GM12878 (cell line): Measurements from ENCODE around the gene RNF149. TPM values are rescaled to one million over a fixed set of nuclear protein-coding genes. Genes with fewer than 3 reads are reported as not detected.

Source experiments
- ATAC-seq: fragments of 200-7000 bp; cut with Tn5 transposase; 3 replicates; pipeline ENCODE4 v1.9.1; 2020; ENCODE audit warnings: mild to moderate bottlenecking, moderate library complexity
- BruUV-seq: library from RNA; stranded (reverse); fragments of 400-500 nt; replicated peaks from 2 replicates; lab custom pipeline; 2021; lab: Mats Ljungman, UMichigan
- CTCF ChIA-PET: fragments of 300-600 bp; sonication (Branson Sonifier 250); formaldehyde crosslinking; extraction: SDS; loops from one replicate; lab custom pipeline; 2021; ENCODE audit warnings: inconsistent platforms; lab: Yijun Ruan, JAX
- POLR2A ChIA-PET: fragments of 350-600 bp; formaldehyde crosslinking; extraction: SDS; loops from one replicate; lab custom pipeline; 2021; ENCODE audit warnings: inconsistent platforms; lab: Charles Lee
- RAD21 ChIA-PET: fragments of 300-600 bp; sonication (Branson Sonifier 250); formaldehyde crosslinking; loops from one replicate; lab custom pipeline; 2023; ENCODE audit warnings: antibody characterized with exemption; ENCODE audit not compliant: unreplicated experiment; lab: Charles Lee
- SMC1A ChIA-PET: fragments of 300-600 bp; sonication (Branson Sonifier 250); formaldehyde crosslinking; loops from one replicate; lab custom pipeline; 2023; ENCODE audit not compliant: unreplicated experiment, uncharacterized antibody; lab: Charles Lee
- DNase-seq: peaks from one replicate; pipeline ENCODE4 v3.0.0-alpha.2; 2011; ENCODE audit warnings: low read depth, low spot score
- FAIRE-seq: peaks from 3 replicates; lab custom pipeline; 2011; peaks lifted over from hg19 to GRCh38; lab: Jason Lieb, UNC
- H2AFZ ChIP-seq: 2 replicates; pipeline ENCODE4 v1.6.0; 2011; ENCODE audit warnings: low read depth, low read length, control low read depth; ENCODE audit not compliant: control insufficient read depth
- H3K27ac ChIP-seq: 2 replicates; pipeline ENCODE4 v1.5.1; 2011; ENCODE audit warnings: control low read depth; ENCODE audit not compliant: control insufficient read depth, insufficient read depth
- H3K27me3 ChIP-seq, 2 experiments: replicated peaks in 1 of 2; 2 replicates each; pipeline versions ENCODE4 v1.6.0 to v1.6.1; 2011; ENCODE audit warnings: low read length in 1 of 2; ENCODE audit not compliant: control insufficient read depth in 2 of 2, insufficient read depth in 2 of 2
- H3K36me3 ChIP-seq, 2 experiments: 2 replicates each; pipeline ENCODE4 v1.5.1; 2011; ENCODE audit warnings: low read length in 1 of 2; ENCODE audit not compliant: control insufficient read depth in 2 of 2, insufficient read depth in 2 of 2
- H3K4me1 ChIP-seq: 2 replicates; pipeline ENCODE4 v1.6.1; 2011; ENCODE audit warnings: mild to moderate bottlenecking, low read length, moderate library complexity, mixed read lengths; ENCODE audit not compliant: control insufficient read depth, insufficient read depth
- H3K4me2 ChIP-seq: 2 replicates; pipeline ENCODE4 v1.6.0; 2011; ENCODE audit warnings: control low read depth; ENCODE audit not compliant: control insufficient read depth, insufficient read depth
- H3K4me3 ChIP-seq: fragments of 200-600 bp; sonication (generic); 2 replicates; pipeline ENCODE4 v1.5.1; 2016
- H3K79me2 ChIP-seq: 2 replicates; pipeline ENCODE4 v1.6.0; 2011; ENCODE audit warnings: low read length; ENCODE audit not compliant: control insufficient read depth, insufficient read depth
- H3K9ac ChIP-seq: 2 replicates; pipeline ENCODE4 v1.8.0; 2011; ENCODE audit warnings: low read length, control low read depth, mixed read lengths; ENCODE audit not compliant: control insufficient read depth, insufficient read depth
- H3K9me3 ChIP-seq: replicated peaks from 3 replicates; pipeline ENCODE4 v1.5.1; 2011; ENCODE audit warnings: mild to moderate bottlenecking, low read length; ENCODE audit not compliant: control insufficient read depth, insufficient read depth
- H4K20me1 ChIP-seq: 2 replicates; pipeline ENCODE4 v1.6.0; 2011; ENCODE audit not compliant: control insufficient read depth, insufficient read depth
- ATF7 ChIP-seq: fragments of 450-650 bp; IDR thresholded peaks from 2 replicates; pipeline ENCODE4 v1.6.1; 2016; ENCODE audit warnings: low read depth, mild to moderate bottlenecking
- CHD1 ChIP-seq: IDR thresholded peaks from 2 replicates; pipeline ENCODE4 v1.6.1; 2012; ENCODE audit warnings: low read depth, low read length, improper control_type of control experiment
- ETV6 ChIP-seq, 2 experiments: fragments of 450-650 bp in 1 of 2; IDR thresholded peaks in 1 of 2; conservative IDR thresholded peaks in 1 of 2; 2 replicates each; pipeline ENCODE4 v1.6.1; 2014; ENCODE audit warnings: antibody characterized with exemption in 1 of 2, borderline replicate concordance in 1 of 2, low read depth in 1 of 2, mild to moderate bottlenecking in 1 of 2, moderate library complexity in 1 of 2
- GATAD2B ChIP-seq: fragments of 450-650 bp; conservative IDR thresholded peaks from 2 replicates; pipeline ENCODE4 v1.6.1; 2017; ENCODE audit warnings: low read depth, mild to moderate bottlenecking, moderate library complexity
- MEF2A ChIP-seq: IDR thresholded peaks from 2 replicates; pipeline ENCODE4 v1.6.1; 2011; ENCODE audit warnings: low read depth, mild to moderate bottlenecking, low read length, moderate library complexity; ENCODE audit not compliant: insufficient read depth
- MYC ChIP-seq: IDR thresholded peaks from 2 replicates; pipeline ENCODE4 v1.6.1; 2011; ENCODE audit warnings: mild to moderate bottlenecking, low read length, moderate library complexity, inconsistent platforms; ENCODE audit not compliant: insufficient read depth, insufficient replicate concordance, insufficient read length, severe bottlenecking
- PAX5 ChIP-seq: IDR thresholded peaks from 2 replicates; pipeline ENCODE4 v1.6.1; 2011; ENCODE audit warnings: low read depth, low read length, borderline replicate concordance
- PBX3 ChIP-seq: IDR thresholded peaks from 2 replicates; pipeline ENCODE4 v1.6.1; 2011; ENCODE audit warnings: mild to moderate bottlenecking, low read depth, low read length, moderate library complexity; ENCODE audit not compliant: insufficient replicate concordance
- PRDM15 ChIP-seq: fragments of 450-650 bp; formaldehyde crosslinking; IDR thresholded peaks from 2 replicates; pipeline ENCODE4 v1.4.0; 2020; ENCODE audit warnings: mild to moderate bottlenecking, moderate library complexity
- RAD51 ChIP-seq: fragments of 450-650 bp; IDR thresholded peaks from 2 replicates; pipeline ENCODE4 v1.6.1; 2016; ENCODE audit warnings: moderate library complexity, mild to moderate bottlenecking, inconsistent platforms
- SIX5 ChIP-seq: IDR thresholded peaks from 2 replicates; pipeline ENCODE4 v1.6.1; 2011; ENCODE audit warnings: mild to moderate bottlenecking, low read depth, low read length, moderate library complexity; ENCODE audit not compliant: severe bottlenecking
- SMAD1 ChIP-seq: fragments of 450-650 bp; IDR thresholded peaks from 2 replicates; pipeline ENCODE4 v1.6.1; 2018; ENCODE audit warnings: mild to moderate bottlenecking, low read depth; ENCODE audit not compliant: partially characterized antibody
- SPI1 ChIP-seq: IDR thresholded peaks from 2 replicates; pipeline ENCODE4 v1.6.1; 2011; ENCODE audit warnings: low read depth, mild to moderate bottlenecking, low read length, moderate library complexity, borderline replicate concordance; ENCODE audit not compliant: insufficient read depth
- WGBS: methylation state at CpG from one replicate; pipeline ENCODE4 v1.1.6; 2016; ENCODE audit warnings: low lambda C conversion rate; ENCODE audit not compliant: insufficient replicate concordance, insufficient coverage; ENCODE audit errors: missing lambda C conversion rate; 5-methylcytosine and 5-hydroxymethylcytosine counted together
- in situ Hi-C: fragments of 300-500 bp; cut with MboI; formaldehyde crosslinking; loops from 9 replicates; pipeline ENCODE4 v1.14.3; 2018; ENCODE audit warnings: mixed read lengths
- intact Hi-C: fragments of 100-400 bp; cut with micrococcal nuclease; formaldehyde crosslinking; loops from one replicate; pipeline ENCODE4 v1.14.2; 2022; ENCODE audit not compliant: unreplicated experiment
- polyA plus RNA-seq, 11 experiments: library from polyadenylated mRNA; depleted of rRNA in 4 of 11; unstranded in 6 of 11; stranded (reverse) in 5 of 11; fragments of >200 nt; fragmentation: Nextera tagmentation in 4 of 11; fragmentation: Illumina TruSeq in 1 of 11; extraction: Ambion mirVana in 4 of 11; extraction: Trizol in 1 of 11; gene quantifications; 1 replicate in 1 of 11; 2 replicates in 10 of 11; pipeline versions ENCODE4 v1.2.1 to v1.2.3, GENCODE V29; 2011 to 2016; ENCODE audit warnings: inconsistent platforms in 2 of 11, missing spikeins in 2 of 11, low read depth in 1 of 11
- total RNA-seq, 4 experiments: library from RNA; depleted of rRNA in 3 of 4; stranded (reverse); fragments of >200 nt in 3 of 4; fragmentation: Illumina TruSeq in 1 of 4; extraction: Trizol in 1 of 4; gene quantifications; 2 replicates each; pipeline versions ENCODE4 v1.2.1 to v1.2.3, GENCODE V29; 2013 to 2021
- TF ChIP-seq, protein P1 (sequence below): fragments of 450-650 bp; IDR thresholded peaks from 2 replicates; pipeline ENCODE4 v1.6.1; 2016; ENCODE audit warnings: mild to moderate bottlenecking

Gene RNF149
- total and polyA plus RNA-seq, 10 of the 15 experiments (the other 5 are each of a cell fraction or from before 2014, with no cell fraction given): 5.2 to 38.4 (median 16.3) TPM

DNA sequence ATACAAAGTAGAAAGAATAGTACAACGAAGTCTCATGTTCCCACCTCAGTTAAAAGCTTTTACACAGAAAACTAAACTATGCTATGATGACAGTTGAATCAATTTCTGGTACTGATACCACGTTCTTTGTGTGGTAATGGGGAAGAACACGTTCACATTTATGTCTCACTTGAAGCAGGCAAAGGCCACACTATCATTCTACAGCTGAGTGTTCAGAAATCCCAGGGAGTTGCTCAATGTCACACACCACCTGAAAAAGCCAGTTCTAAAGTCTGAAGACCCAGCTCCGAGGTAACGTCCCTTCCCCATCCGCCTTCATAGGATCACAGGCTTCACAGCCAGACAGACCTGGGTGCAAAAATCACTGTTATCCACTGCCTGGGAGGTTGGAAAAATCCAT is 8.9 kb downstream of the RNF149 start (continued):
- TF ChIP-seq PBX3 (no peak), MYC (no peak), RAD51 (no peak), MEF2A (no peak)

DNA sequence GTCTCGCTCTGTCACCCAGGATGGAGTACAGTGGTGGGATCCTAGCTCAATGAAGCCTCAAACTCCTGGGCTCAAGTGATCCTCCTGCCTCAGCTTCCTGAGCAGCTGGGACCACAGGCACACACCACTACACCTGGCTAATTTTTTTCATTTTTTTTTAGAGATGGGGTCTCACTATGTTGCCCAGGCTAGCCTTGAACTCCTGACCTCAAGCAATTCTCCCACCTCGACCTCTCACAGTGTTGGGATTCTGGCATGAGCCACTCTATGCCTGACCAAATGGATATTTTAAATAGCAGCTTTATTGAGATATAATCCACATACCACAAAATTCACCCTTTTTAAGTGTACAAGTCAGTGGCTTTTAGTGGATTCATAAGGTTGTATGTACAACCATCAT is 11.1 kb downstream of the RNF149 start:
- no peak for ATAC-seq
- Histone ChIP-seq H3K27ac (no peak overlapping the region), H3K4me2 (no peak overlapping the region), H2AFZ (no peak overlapping the region), H3K9ac (no peak overlapping the region), H4K20me1 (no peaks in the 10 kb centered on the region), H3K36me3 (peaks cover 0 to 7% of the 10 kb centered on the region in 2 experiments; a peak in 2 of 4 replicates), H3K4me3 (no peak overlapping the region), H3K9me3 (no peaks in the 10 kb centered on the region), H3K79me2 (no peaks in the 10 kb centered on the region; the same call in none of the 2 replicates), H3K4me1 (peaks cover 10% of the 10 kb centered on the region; the same call in 1 of the 2 replicates), H3K27me3 (no peaks in the 10 kb centered on the region)
- ChIA-PET CTCF (interaction anchor here (0.7 to 1.3 kb wide), 2 partner anchors 17 to 191 kb away, joined by 3 to 4 read pairs; no protein-coding TSS in a partner anchor), POLR2A (no interaction called here), RAD21 (no interaction called here), SMC1A (interaction anchor here (2.7 kb wide), 1 partner anchor 28 kb away, joined by 10 read pairs; no protein-coding TSS in a partner anchor)
- WGBS: 46% methylated on average over 2 of the region's 2 CpGs
- no peak for DNase-seq
- in situ Hi-C loops (loop anchor here (5.0 kb wide), 1 partner anchor 35 kb away; no protein-coding TSS in a partner anchor), intact Hi-C loops (no loop called here)
- FAIRE-seq: no peak
- no TSS peak for BruUV-seq
- TF ChIP-seq, protein P1, sequence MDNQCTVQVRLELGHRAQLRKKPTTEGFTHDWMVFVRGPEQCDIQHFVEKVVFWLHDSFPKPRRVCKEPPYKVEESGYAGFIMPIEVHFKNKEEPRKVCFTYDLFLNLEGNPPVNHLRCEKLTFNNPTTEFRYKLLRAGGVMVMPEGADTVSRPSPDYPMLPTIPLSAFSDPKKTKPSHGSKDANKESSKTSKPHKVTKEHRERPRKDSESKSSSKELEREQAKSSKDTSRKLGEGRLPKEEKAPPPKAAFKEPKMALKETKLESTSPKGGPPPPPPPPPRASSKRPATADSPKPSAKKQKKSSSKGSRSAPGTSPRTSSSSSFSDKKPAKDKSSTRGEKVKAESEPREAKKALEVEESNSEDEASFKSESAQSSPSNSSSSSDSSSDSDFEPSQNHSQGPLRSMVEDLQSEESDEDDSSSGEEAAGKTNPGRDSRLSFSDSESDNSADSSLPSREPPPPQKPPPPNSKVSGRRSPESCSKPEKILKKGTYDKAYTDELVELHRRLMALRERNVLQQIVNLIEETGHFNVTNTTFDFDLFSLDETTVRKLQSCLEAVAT: no peak
- TF ChIP-seq PRDM15 (CRISPR knock-in tag): no peak
- no peak for TF ChIP-seq GATAD2B
- TF ChIP-seq ATF7: no peak
- no peak for TF ChIP-seq ETV6 (conservative IDR thresholded peaks at IDR 0.05 in 1 of 2, IDR thresholded peaks at IDR 0.05 in 1 of 2; ENCODE audit: borderline replicate concordance in 1 of 2, low read depth in 1 of 2)
- no peak for TF ChIP-seq CHD1
- TF ChIP-seq PAX5: no peak
- TF ChIP-seq SIX5: no peak
- no peak for TF ChIP-seq SPI1
- TF ChIP-seq SMAD1: no peak
